22Rv1 (cell line): ENCODE measurements around the gene ECM2.

Source experiments
- CTCF ChIP-seq: fragments of 450-650 bp; IDR thresholded peaks from 2 replicates; pipeline ENCODE4 v1.5.1; 2017; ENCODE audit warnings: mild to moderate bottlenecking
- ZFX ChIP-seq: fragments of 450-650 bp; IDR thresholded peaks from 2 replicates; pipeline ENCODE4 v1.6.1; 2017; ENCODE audit warnings: antibody characterized with exemption, borderline replicate concordance

GRCh38 chr9:92486371-92486770, 49.4 kb downstream of the ECM2 start:
- TF ChIP-seq CTCF (no peak), ZFX (no peak)
